Fibroblast of villous mesenchyme (primary cell): ENCODE measurements around the gene SSMEM1. TPM values are rescaled to one million over a fixed set of nuclear protein-coding genes. Genes with fewer than 3 reads are reported as not detected.

Experiments used
- DNase-seq: peaks from one replicate; pipeline ENCODE4 v3.0.0-alpha.2; 2010; ENCODE audit warnings: low read depth
- H3K4me3 ChIP-seq: 2 replicates; pipeline ENCODE4 v1.5.1; 2011; ENCODE audit warnings: low read depth, mild to moderate bottlenecking, low read length
- CTCF ChIP-seq: IDR thresholded peaks from 2 replicates; pipeline ENCODE4 v1.5.1; 2012; ENCODE audit warnings: low read depth, mild to moderate bottlenecking, low read length; ENCODE audit not compliant: insufficient read depth
- total RNA-seq: library from RNA; depleted of rRNA; stranded (reverse); fragments of >200 nt; gene quantifications from 2 replicates; pipeline ENCODE4 v1.2.3, GENCODE V29; 2012

SSMEM1 gene
- total RNA-seq, 1 donor = 0.43 TPM

- DNase-seq = no peak
- TF ChIP-seq CTCF = no peak
- no peak overlapping the region for H3K4me3 ChIP-seq
These were observed 15.9 kb upstream of the SSMEM1 start for GRCh38 chr7:130191791-130192190.

- DNase-seq = no peak
- no peak overlapping the region for H3K4me3 ChIP-seq
- TF ChIP-seq CTCF = no peak
These were observed 12.3 kb upstream of the SSMEM1 start for GRCh38 chr7:130195396-130195795.

GRCh38 chr7:130196476-130196875 lies 11.2 kb upstream of the SSMEM1 start:
- TF ChIP-seq CTCF = no peak
- no peak overlapping the region for H3K4me3 ChIP-seq
- no peak for DNase-seq

- no peak for TF ChIP-seq CTCF
- no peak for DNase-seq
- no peak overlapping the region for H3K4me3 ChIP-seq
These were observed 10.6 kb upstream of the SSMEM1 start for GRCh38 chr7:130197094-130197493.

GRCh38 chr7:130201796-130202195 lies 5.9 kb upstream of the SSMEM1 start:
- H3K4me3 ChIP-seq = no peak overlapping the region
- DNase-seq = no peak
- no peak for TF ChIP-seq CTCF

- H3K4me3 ChIP-seq = peak within 1 kb of the TSS; percentile 69
- DNase-seq = peak; percentile 99
- no peak for TF ChIP-seq CTCF
These were observed 2.3 kb upstream of the SSMEM1 start, which contains the start of gene TMEM209 for GRCh38 chr7:130205084-130205947. TMEM209 (minus strand) TSS chr7:130205406; CDS start chr7:130205375, 31 bp downstream.

GRCh38 chr7:130207033-130207432 lies 627 bp upstream of the SSMEM1 start:
- no peak for TF ChIP-seq CTCF
- no peak for DNase-seq
- H3K4me3 ChIP-seq = no peak overlapping the region
